HCEC 1CT (cell line): ENCODE measurements around the gene NUBP1.
"Not testable (repeated sequence)": the region's sequence is repeated elsewhere in the genome, so short reads cannot be mapped to it uniquely, and the experiment has no call there.

Experiments used
- DNase-seq: peaks from one replicate; pipeline ENCODE4 v3.0.0-alpha.2; 2017

NUBP1 gene

GRCh38 chr16:10752843-10753523 is 9.3 kb downstream of the NUBP1 start:
- DNase-seq, result no peak

GRCh38 chr16:10753670-10754069 is 10.0 kb downstream of the NUBP1 start:
- DNase-seq, result no peak

DNA sequence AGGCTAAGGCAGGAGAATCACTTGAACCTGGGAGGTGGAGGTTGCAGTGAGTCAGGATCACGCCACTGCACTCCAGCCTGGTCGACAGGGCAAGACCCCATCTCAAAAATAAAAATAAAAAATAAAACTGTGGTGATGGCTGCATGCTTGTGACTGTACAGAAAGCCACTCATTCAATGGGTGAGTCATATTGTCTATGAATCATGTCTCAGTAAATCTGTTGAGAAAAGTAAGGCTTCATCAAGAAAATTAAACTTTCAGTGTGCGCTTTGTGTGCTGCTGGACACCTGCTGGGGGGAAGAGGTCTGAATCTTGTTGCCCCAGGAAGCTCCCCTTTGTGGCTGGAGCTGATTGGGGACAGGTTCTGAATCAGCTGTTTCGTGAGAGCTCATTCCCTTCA is 11.3 kb downstream of the NUBP1 start:
- peak; percentile 53 for DNase-seq

DNA sequence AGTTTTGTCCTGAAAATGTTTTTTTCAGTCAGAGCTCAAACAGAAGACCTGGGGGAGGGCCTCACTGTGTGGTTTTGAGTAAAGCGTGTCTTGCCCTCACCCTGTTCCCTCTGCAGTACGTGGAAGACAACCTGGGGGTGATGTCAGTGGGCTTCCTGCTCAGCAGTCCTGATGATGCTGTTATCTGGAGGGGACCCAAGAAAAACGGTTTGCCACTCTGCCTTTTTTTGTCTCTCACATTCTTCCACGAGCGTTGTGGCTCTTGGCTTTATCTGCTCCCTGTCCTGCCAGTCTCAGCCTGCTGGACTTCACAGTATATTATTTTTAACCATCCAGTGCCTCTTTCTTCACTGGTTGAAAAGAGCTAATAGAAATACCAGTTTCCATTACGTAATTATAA is 12.9 kb downstream of the NUBP1 start:
- no peak for DNase-seq

GRCh38 chr16:10760858-10761257 is 17.2 kb downstream of the NUBP1 start:
- DNase-seq, result no peak

GRCh38 chr16:10761373-10761772 is 17.7 kb downstream of the NUBP1 start:
- no peak for DNase-seq

- DNase-seq, result no peak
Measured at GRCh38 chr16:10762336-10763016, 18.8 kb downstream of the NUBP1 start.

- no peak for DNase-seq
Measured at GRCh38 chr16:10763456-10763855, 19.8 kb downstream of the NUBP1 start.

DNA sequence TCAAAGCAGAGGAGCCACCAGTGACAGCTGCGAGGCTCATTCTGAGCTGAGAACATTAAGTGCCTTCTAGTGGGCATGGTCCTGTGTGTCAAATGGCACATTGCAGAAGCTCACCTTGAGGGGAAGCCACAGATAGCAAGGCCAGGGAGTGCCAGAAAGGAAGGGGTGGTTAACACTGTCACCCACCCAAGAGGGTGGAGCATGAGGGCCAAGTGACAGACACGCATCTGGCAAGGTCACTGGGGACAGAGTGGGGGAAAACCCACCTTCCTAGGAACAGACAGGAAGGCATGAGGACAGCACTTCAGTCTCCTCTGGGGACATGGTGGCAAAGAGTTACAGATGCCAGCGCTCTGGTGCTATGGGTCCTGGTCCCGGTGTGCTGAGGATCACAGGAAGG is 22.1 kb downstream of the NUBP1 start:
- no peak for DNase-seq

- no peak for DNase-seq
Measured at GRCh38 chr16:10767127-10767526, 23.5 kb downstream of the NUBP1 start.

- DNase-seq, result no peak
Measured at GRCh38 chr16:10769381-10769780, 25.7 kb downstream of the NUBP1 start.

GRCh38 chr16:10770907-10771306 is 27.3 kb downstream of the NUBP1 start:
- no peak for DNase-seq

- DNase-seq, result no peak
Measured at GRCh38 chr16:10776280-10776679, 32.6 kb downstream of the NUBP1 start.

- DNase-seq, result not testable (repeated sequence)
Measured at GRCh38 chr16:10776923-10777322, 33.3 kb downstream of the NUBP1 start.

- DNase-seq, result no peak
Measured at GRCh38 chr16:10777356-10777755, 33.7 kb downstream of the NUBP1 start.

DNA sequence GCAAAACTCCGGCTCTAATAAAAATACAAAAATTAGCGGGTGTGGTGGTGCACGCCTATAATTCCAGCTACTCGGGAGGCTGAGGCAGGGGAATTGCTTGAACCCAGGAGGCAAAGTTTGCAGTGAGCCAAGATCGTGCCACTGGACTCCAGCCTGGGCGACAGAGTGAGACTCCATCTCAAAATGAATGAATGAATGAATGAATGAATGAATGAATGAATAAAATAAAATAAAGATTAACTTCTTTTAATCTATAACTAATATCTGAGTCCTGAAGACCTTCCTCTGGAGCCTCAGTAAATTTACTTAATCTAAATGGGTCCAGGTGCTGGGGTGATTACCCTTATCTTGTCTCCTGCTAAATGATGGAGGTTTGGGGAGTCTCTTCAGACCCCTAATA is 36.3 kb downstream of the NUBP1 start:
- DNase-seq, result not testable (repeated sequence)

GRCh38 chr16:10780628-10781027 is 37.0 kb downstream of the NUBP1 start:
- no peak for DNase-seq

GRCh38 chr16:10782628-10783027 is 39.0 kb downstream of the NUBP1 start:
- DNase-seq, result no peak

- DNase-seq, result no peak
Measured at GRCh38 chr16:10787304-10787703, 43.7 kb downstream of the NUBP1 start.

GRCh38 chr16:10788630-10789029 is 45.0 kb downstream of the NUBP1 start:
- DNase-seq, result not testable (repeated sequence)

DNA sequence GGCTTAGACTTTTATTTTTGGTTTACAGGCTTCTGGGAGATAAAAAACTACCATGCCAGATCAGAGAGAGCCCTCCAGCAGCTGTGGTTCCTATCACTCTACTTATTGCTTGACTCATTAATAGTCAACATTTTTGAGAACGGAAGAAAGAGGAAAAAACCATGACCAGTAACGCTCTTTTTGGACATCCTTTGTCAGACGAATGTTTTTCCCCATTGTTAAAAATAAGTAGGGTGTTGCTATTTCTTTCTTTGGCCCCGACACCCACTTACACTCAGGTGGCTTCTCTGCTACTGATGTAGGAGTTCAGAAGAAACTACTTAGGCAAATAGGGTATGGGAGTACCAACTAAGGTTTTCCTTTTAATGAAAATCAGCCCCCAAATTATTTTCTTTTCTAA is 47.4 kb downstream of the NUBP1 start:
- DNase-seq, result no peak

GRCh38 chr16:10799736-10800135 is 56.1 kb downstream of the NUBP1 start:
- DNase-seq, result no peak

DNA sequence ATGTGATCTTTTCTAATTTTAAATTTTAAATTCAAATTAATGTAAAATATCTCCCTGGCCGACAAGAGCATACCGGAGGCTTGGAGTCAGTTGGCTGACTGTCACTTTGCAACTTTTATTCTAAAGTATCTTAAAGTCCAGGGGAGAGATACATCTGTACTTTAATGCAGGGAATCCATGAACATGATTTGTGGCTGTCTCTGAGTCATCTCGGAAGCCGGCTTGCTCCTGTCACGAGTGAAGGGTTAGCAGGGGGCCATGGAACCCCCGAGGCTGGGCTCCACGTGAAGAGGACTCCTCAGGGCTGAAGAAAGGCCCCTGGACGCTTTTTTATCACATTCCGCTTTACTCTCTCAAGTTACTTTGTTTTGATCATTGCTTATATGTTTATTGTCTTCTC is 61.7 kb downstream of the NUBP1 start:
- no peak for DNase-seq

GRCh38 chr16:10806698-10807097 is 63.1 kb downstream of the NUBP1 start:
- DNase-seq, result no peak

DNA sequence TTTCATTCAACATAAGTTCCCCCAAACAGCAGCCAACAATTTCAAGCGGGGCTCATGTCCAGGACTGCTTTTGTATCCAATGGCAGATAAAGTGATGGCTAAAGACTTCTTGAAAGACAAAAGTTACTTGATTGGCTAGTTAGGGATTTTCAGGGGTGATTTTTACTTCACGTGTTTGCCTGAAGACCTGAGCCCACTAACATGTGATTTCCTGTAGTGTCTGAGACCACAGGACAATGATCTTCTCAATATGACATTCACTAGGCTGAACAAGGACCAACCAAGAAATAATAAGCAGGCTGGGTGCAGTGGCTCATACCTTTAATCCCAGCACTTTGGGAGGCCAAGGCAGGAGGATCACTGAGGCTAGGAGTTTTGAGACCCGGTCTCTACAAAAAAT is 64.6 kb downstream of the NUBP1 start:
- DNase-seq, result no peak
